OCI-LY1 (cell line): ENCODE results near the gene OSGIN1.

ENCODE experiments used
- H2AFZ ChIP-seq: fragments of 200-600 bp; sonication (generic), shearing (Covaris generic); 2 replicates; pipeline ENCODE4 v1.6.0; 2014; ENCODE audit warnings: antibody characterized with exemption, mild to moderate bottlenecking, low read length
- H3F3A ChIP-seq: fragments of 200-600 bp; sonication (generic), shearing (Covaris generic); 2 replicates; pipeline ENCODE4 v1.6.0; 2014; ENCODE audit warnings: mild to moderate bottlenecking, antibody characterized with exemption, low read length, moderate library complexity; ENCODE audit not compliant: insufficient read depth
- H3K27ac ChIP-seq: fragments of 200-600 bp; sonication (generic); 2 replicates; pipeline ENCODE4 v1.5.1; 2014; ENCODE audit warnings: low read length, mixed run types, mild to moderate bottlenecking, low read depth; ENCODE audit not compliant: poor library complexity, severe bottlenecking
- H3K27me3 ChIP-seq: fragments of 200-600 bp; sonication (generic); 2 replicates; pipeline ENCODE4 v1.6.0; 2014; ENCODE audit warnings: antibody characterized with exemption, mild to moderate bottlenecking, low read length, moderate library complexity; ENCODE audit not compliant: insufficient read depth
- H3K36me3 ChIP-seq: fragments of 200-600 bp; sonication (generic); 2 replicates; pipeline ENCODE4 v1.6.1; 2014; ENCODE audit warnings: mild to moderate bottlenecking, antibody characterized with exemption, low read length, moderate library complexity, mixed read lengths; ENCODE audit not compliant: insufficient read depth
- H3K4me1 ChIP-seq: fragments of 200-600 bp; sonication (generic); 2 replicates; pipeline ENCODE4 v1.5.1; 2014; ENCODE audit warnings: mild to moderate bottlenecking, low read length, moderate library complexity; ENCODE audit not compliant: insufficient read depth, severe bottlenecking
- H3K4me2 ChIP-seq: fragments of 200-600 bp; sonication (generic), shearing (Covaris generic); 2 replicates; pipeline ENCODE4 v1.6.1; 2014; ENCODE audit warnings: low read length
- H3K4me3 ChIP-seq: fragments of 200-600 bp; sonication (generic); 2 replicates; pipeline ENCODE4 v1.5.1; 2014; ENCODE audit warnings: low read length, low read depth, mild to moderate bottlenecking, mixed read lengths; ENCODE audit not compliant: poor library complexity, severe bottlenecking
- H3K79me2 ChIP-seq: fragments of 200-600 bp; shearing (Covaris generic); 2 replicates; pipeline ENCODE4 v1.6.1; 2016; ENCODE audit warnings: mixed run types, low read length, mixed read lengths; ENCODE audit not compliant: insufficient read depth
- H3K9ac ChIP-seq: fragments of 200-600 bp; sonication (generic), shearing (Covaris generic); 2 replicates; pipeline ENCODE4 v1.6.1; 2014; ENCODE audit warnings: mild to moderate bottlenecking, low read length, mixed read lengths
- H3K9me2 ChIP-seq: fragments of 200-600 bp; sonication (generic), shearing (Covaris generic); 2 replicates; pipeline ENCODE4 v1.6.1; 2014; ENCODE audit warnings: low read depth, mild to moderate bottlenecking, low read length, mixed read lengths
- H3K9me3 ChIP-seq: fragments of 200-600 bp; shearing (Covaris generic); 2 replicates; pipeline ENCODE4 v1.6.1; 2014; ENCODE audit warnings: low read length, mixed read lengths
- H4K20me1 ChIP-seq: fragments of 200-600 bp; sonication (generic), shearing (Covaris generic); 2 replicates; pipeline ENCODE4 v1.6.0; 2016; ENCODE audit warnings: mild to moderate bottlenecking, low read length; ENCODE audit not compliant: insufficient read depth
- EZH2 ChIP-seq: fragments of 200-600 bp; sonication (generic), shearing (Covaris generic); IDR thresholded peaks from 2 replicates; pipeline ENCODE4 v1.8.0; 2017; ENCODE audit warnings: borderline replicate concordance, mixed run types, mild to moderate bottlenecking, antibody characterized with exemption, low read length, moderate library complexity, mixed read lengths
- TF ChIP-seq, protein P1 (sequence below): fragments of 200-600 bp; sonication (generic), shearing (Covaris generic); IDR thresholded peaks from 2 replicates; pipeline ENCODE4 v1.5.1; 2017; ENCODE audit warnings: mild to moderate bottlenecking, antibody characterized with exemption, low read length, moderate library complexity, mixed read lengths

Gene OSGIN1

GRCh38 chr16:83952587-83952939 is 477 bp upstream of the OSGIN1 start:
- Histone ChIP-seq H4K20me1 (no peaks in the 10 kb centered on the region), H3K36me3 (no peaks in the 10 kb centered on the region), H3K27me3 (no peaks in the 10 kb centered on the region), H3F3A (no peaks in the 10 kb centered on the region), H2AFZ (no peak overlapping the region), H3K4me1 (peaks cover 3% of the 10 kb centered on the region), H3K9me2 (no peaks in the 10 kb centered on the region), H3K9me3 (no peaks in the 10 kb centered on the region), H3K9ac (no peak overlapping the region), H3K4me2 (peak overlapping the region; percentile 44; the same call in 1 of the 2 replicates), H3K4me3 (no peak overlapping the region), H3K79me2 (no peaks in the 10 kb centered on the region), H3K27ac (no peak overlapping the region)
- TF ChIP-seq, protein P1, sequence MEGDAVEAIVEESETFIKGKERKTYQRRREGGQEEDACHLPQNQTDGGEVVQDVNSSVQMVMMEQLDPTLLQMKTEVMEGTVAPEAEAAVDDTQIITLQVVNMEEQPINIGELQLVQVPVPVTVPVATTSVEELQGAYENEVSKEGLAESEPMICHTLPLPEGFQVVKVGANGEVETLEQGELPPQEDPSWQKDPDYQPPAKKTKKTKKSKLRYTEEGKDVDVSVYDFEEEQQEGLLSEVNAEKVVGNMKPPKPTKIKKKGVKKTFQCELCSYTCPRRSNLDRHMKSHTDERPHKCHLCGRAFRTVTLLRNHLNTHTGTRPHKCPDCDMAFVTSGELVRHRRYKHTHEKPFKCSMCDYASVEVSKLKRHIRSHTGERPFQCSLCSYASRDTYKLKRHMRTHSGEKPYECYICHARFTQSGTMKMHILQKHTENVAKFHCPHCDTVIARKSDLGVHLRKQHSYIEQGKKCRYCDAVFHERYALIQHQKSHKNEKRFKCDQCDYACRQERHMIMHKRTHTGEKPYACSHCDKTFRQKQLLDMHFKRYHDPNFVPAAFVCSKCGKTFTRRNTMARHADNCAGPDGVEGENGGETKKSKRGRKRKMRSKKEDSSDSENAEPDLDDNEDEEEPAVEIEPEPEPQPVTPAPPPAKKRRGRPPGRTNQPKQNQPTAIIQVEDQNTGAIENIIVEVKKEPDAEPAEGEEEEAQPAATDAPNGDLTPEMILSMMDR = no peak
- TF ChIP-seq EZH2 = no peak

- no peak overlapping the region for H3K4me2 ChIP-seq
- H3K36me3 ChIP-seq = no peaks in the 10 kb centered on the region
- H3K9me2 ChIP-seq = no peaks in the 10 kb centered on the region
- no peak for TF ChIP-seq EZH2
- TF ChIP-seq, protein P1 = peak; percentile 56; the same call in 1 of the 2 replicates
- no peak overlapping the region for H3K4me3 ChIP-seq
- H3K27ac ChIP-seq = no peak overlapping the region
- no peak overlapping the region for H3K9ac ChIP-seq
- H3K4me1 ChIP-seq = peaks cover 3% of the 10 kb centered on the region
- no peaks in the 10 kb centered on the region for H3F3A ChIP-seq
- H3K9me3 ChIP-seq = no peaks in the 10 kb centered on the region
- no peak overlapping the region for H2AFZ ChIP-seq
- H3K79me2 ChIP-seq = no peaks in the 10 kb centered on the region
- H3K27me3 ChIP-seq = no peaks in the 10 kb centered on the region
- no peaks in the 10 kb centered on the region for H4K20me1 ChIP-seq
Observed at GRCh38 chr16:83953796-83954576, 946 bp downstream of the OSGIN1 start.

- Histone ChIP-seq H3F3A (no peaks in the 10 kb centered on the region), H3K9me3 (no peaks in the 10 kb centered on the region), H3K36me3 (no peaks in the 10 kb centered on the region), H3K27ac (no peak overlapping the region), H2AFZ (no peak overlapping the region), H3K4me1 (peaks cover 3% of the 10 kb centered on the region), H3K9me2 (no peaks in the 10 kb centered on the region), H3K9ac (no peak overlapping the region), H3K4me3 (no peak overlapping the region), H3K27me3 (0 out of 2 replicates have a peak, but pooled peaks cover 5% of the 10 kb centered on the region), H3K4me2 (no peak overlapping the region), H3K79me2 (no peaks in the 10 kb centered on the region), H4K20me1 (no peaks in the 10 kb centered on the region)
- TF ChIP-seq, protein P1 = no peak
- TF ChIP-seq EZH2 = no peak
Observed at GRCh38 chr16:83954577-83955016, 1.6 kb downstream of the OSGIN1 start.
